Measurements from ENCODE around the gene ZNF132.

GRCh38 chr19:58473775-58474174 lies 33.8 kb upstream of the ZNF132 start:
- TF ChIP-seq CTCF (IDR thresholded peaks at IDR 0.05) (no peak), POLR2A (IDR thresholded peaks at IDR 0.05) (no peak)

Measured in gastroesophageal sphincter (tissue), 3 donors.